Measurements from ENCODE around the gene MTUS2. TPM values are rescaled to one million over a fixed set of nuclear protein-coding genes. Genes with fewer than 3 reads are reported as not detected.

The MTUS2 gene
- total RNA-seq, 2 donors from 2014 or later: not detected

- Mint-ChIP-seq H3K27ac (no peak overlapping the region), H3K4me1 (ENCODE audit: low read depth in 2 of 2) (no peaks in the 10 kb centered on the region), H3K4me3 (no peak overlapping the region), H3K27me3 (no peaks in the 10 kb centered on the region), H3K36me3 (no peaks in the 10 kb centered on the region), H3K9me3 (no peaks in the 10 kb centered on the region)
- DNase-seq (ENCODE audit: low spot score) (no peak), ATAC-seq (no peak)
Observed at GRCh38 chr13:28867564-28867963, 47.4 kb downstream of the MTUS2 start.

DNA sequence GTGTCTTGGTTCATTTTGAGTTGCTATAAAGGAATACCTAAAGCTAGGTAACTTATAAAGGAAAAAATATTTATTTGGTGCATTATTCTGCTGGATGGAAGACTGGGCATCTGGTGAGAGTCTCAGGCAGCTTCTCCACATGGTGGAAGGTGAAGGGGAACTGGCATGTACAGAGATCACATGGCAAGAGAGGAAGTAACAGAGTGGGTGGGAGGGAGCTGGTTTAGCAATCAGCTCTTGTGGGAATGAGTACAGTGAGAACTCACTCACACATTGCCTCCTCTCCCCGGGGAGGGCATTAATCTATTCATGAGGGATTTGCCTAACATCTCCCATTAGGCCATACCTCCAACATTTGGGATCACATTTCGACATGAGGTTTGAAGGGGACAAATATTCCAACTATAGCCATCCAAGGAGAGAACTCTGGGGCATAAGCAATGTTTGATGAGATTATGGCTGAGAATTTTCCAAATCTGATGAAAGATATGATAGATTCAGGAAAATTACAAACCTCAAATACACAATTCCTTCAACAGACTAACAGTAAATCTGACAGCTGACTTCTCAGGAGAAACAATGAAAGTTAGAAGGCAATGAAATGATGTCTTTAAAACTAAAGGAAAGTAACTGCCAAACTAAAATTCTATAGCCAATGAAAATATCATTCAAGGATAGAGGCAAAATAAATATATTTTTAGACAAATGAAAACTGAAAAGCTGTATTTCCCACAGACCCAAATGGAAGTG, 52.5 kb downstream of the MTUS2 start:
- Mint-ChIP-seq H3K4me1 (ENCODE audit: low read depth in 2 of 2) (no peaks in the 10 kb centered on the region), H3K36me3 (no peaks in the 10 kb centered on the region), H3K27ac (no peak overlapping the region), H3K9me3 (no peaks in the 10 kb centered on the region), H3K4me3 (no peak overlapping the region), H3K27me3 (no peaks in the 10 kb centered on the region)
- ATAC-seq (no peak), DNase-seq (ENCODE audit: low spot score) (no peak)

DNA sequence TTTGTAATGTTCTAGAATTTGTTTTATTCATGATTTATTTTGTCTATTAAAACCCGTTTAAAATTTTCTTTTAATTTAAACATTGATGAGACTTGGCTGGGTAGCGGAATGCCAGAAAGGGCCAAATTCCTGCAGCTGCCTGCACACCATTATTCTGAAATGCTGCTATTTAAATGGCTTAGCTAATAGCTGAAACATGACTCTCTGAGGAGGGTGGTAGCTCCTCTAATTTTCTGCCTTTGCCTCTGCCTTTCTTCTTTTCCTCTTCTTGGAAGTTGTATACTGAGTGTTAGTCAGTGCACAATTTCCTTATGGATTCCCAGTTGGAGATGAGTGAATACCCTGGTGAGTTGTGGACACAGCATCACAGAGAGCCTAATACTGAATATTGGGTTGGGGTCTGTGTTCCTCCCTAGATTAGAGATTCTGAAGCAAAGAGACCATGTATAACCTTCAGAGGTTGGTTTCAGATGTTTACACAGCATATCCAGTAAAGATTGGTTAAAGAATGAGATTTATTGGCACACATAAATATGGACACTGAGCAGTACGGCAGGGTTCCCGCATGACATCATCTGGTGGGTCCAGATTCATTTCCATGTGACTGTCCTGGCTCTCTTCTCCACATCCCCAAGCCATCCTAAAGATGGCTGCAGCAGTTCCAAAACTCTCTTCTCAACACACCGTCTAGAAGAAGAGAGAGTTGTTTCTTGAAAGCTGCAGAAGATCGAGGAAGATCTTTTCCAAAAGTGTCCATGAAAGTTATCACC, 55.9 kb downstream of the MTUS2 start:
- Mint-ChIP-seq H3K4me3 (no peak overlapping the region), H3K36me3 (no peaks in the 10 kb centered on the region), H3K9me3 (peaks cover 8% of the 10 kb centered on the region), H3K27me3 (no peaks in the 10 kb centered on the region), H3K27ac (no peak overlapping the region), H3K4me1 (ENCODE audit: low read depth in 2 of 2) (no peaks in the 10 kb centered on the region)
- ATAC-seq (no peak), DNase-seq (ENCODE audit: low spot score) (no peak)

- peaks cover 8% of the 10 kb centered on the region for H3K9me3 Mint-ChIP-seq
- H3K4me1 Mint-ChIP-seq (ENCODE audit: low read depth in 2 of 2): no peaks in the 10 kb centered on the region
- no peak overlapping the region for H3K27ac Mint-ChIP-seq
- no peaks in the 10 kb centered on the region for H3K36me3 Mint-ChIP-seq
- ATAC-seq (no peak), DNase-seq (ENCODE audit: low spot score) (no peak)
- no peaks in the 10 kb centered on the region for H3K27me3 Mint-ChIP-seq
- no peak overlapping the region for H3K4me3 Mint-ChIP-seq
Observed at GRCh38 chr13:28877408-28877807, 57.3 kb downstream of the MTUS2 start.

DNA sequence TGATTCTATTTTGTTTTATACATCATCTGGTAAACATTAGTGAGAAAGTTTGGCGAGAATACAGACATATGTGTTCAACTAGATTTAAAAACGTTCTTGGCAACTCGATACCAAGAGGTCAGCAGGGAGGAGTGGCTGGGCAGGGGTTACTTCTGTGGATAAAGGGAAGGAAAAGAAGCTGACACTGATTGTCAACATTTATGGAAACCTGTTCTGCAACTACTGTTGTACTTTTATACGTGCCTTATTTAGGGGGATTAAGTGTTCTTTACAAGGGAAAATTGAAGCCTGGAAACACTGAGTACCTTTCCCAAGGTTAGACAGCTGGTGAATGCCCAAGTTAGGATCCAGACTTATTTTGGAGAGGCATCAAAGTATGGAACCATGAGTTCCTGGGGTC, 65.0 kb downstream of the MTUS2 start:
- Mint-ChIP-seq H3K4me1 (ENCODE audit: low read depth in 2 of 2) (no peaks in the 10 kb centered on the region), H3K27ac (no peak overlapping the region), H3K4me3 (no peak overlapping the region), H3K9me3 (no peaks in the 10 kb centered on the region), H3K27me3 (no peaks in the 10 kb centered on the region), H3K36me3 (no peaks in the 10 kb centered on the region)
- ATAC-seq (no peak), DNase-seq (ENCODE audit: low spot score) (no peak)

DNA sequence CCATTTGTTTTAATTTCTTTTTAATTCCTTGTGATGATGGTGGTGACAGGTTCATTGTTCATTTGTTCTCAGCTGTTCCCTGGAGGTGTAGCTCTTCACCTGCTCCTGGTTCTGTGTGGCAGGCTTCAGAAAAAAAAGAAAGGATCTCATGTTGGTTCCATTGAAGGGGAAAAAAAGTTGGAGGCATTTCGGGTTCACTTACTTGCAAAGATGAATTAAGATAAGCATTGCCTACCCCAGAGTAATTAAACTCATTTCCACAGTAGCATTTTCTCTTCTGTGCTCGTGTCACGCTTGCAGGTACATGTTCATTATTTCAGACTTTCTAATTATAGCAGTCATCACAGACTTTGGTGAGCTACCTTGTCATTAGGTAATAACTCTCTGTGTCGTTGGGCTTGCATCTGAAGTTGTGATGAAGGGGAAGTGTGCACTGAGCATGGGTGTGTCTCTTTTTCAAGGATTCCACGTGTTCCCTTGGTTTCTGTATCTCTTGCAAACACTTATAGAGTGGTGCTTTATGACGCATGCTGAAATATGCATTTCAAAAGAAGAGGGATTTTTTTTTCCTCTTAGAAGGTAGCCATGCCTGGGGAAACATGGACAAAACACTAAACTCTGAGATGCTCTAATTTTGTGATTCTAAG, 69.1 kb downstream of the MTUS2 start:
- Mint-ChIP-seq H3K9me3 (no peaks in the 10 kb centered on the region), H3K27ac (no peak overlapping the region), H3K27me3 (no peaks in the 10 kb centered on the region), H3K36me3 (no peaks in the 10 kb centered on the region), H3K4me1 (ENCODE audit: low read depth in 2 of 2) (no peaks in the 10 kb centered on the region), H3K4me3 (no peak overlapping the region)
- DNase-seq (ENCODE audit: low spot score) (no peak), ATAC-seq (no peak)

DNA sequence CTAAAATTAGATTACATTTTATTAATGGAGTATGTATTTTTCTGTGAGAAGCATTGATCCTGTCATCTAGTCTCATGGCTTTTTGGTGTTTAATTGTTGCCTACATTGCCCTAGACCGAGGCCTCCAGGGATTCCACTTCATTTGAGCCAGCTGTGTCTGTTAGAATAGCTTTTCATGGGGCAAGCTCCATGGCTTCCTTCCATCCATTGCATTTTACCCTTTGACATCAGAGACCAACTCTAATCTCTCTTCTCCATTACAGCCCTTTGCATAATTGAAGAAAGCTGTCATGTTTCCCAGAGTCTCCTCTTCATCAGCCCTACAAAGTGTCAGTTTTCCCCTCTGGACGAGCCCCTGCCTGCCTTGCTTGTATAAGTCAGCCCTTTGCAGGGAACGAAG, 70.6 kb downstream of the MTUS2 start:
- Mint-ChIP-seq H3K4me3 (no peak overlapping the region), H3K4me1 (ENCODE audit: low read depth in 2 of 2) (no peaks in the 10 kb centered on the region), H3K9me3 (no peaks in the 10 kb centered on the region), H3K27ac (no peak overlapping the region), H3K36me3 (no peaks in the 10 kb centered on the region), H3K27me3 (no peaks in the 10 kb centered on the region)
- ATAC-seq (no peak), DNase-seq (ENCODE audit: low spot score) (no peak)

- DNase-seq (ENCODE audit: low spot score) (no peak), ATAC-seq (no peak)
- Mint-ChIP-seq H3K36me3 (peaks cover 5% of the 10 kb centered on the region), H3K9me3 (peaks cover 41% of the 10 kb centered on the region), H3K4me1 (ENCODE audit: low read depth in 2 of 2) (no peaks in the 10 kb centered on the region), H3K27ac (no peak overlapping the region), H3K4me3 (no peak overlapping the region), H3K27me3 (no peaks in the 10 kb centered on the region)
Observed at GRCh38 chr13:28918030-28918429, 97.9 kb downstream of the MTUS2 start.

DNA sequence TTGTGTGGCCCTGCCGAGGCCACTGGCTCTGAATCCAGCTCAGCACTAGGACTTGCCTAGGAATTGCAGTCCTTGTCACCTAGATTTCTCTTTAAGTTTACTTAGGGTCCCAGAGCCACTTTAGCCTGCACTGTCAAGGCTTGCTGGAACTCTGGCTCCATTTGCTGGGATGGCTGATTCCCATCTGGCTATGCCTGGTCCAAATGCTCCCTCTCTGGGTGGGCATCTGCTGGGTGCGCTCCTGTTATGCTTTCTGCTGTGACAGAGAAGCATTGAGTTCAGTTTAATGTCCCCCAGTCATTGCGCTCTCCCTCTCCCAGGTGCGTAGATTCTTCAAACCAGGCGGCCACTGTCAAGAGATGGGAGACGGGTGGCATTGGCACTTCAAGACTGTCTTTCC, 102.2 kb downstream of the MTUS2 start:
- Mint-ChIP-seq H3K27ac (no peak overlapping the region), H3K4me3 (no peak overlapping the region), H3K36me3 (peaks cover under 1% of the 10 kb centered on the region), H3K9me3 (peaks cover 17% of the 10 kb centered on the region), H3K27me3 (no peaks in the 10 kb centered on the region), H3K4me1 (ENCODE audit: low read depth in 2 of 2) (no peaks in the 10 kb centered on the region)
- ATAC-seq (no peak), DNase-seq (ENCODE audit: low spot score) (no peak)

- no peak overlapping the region for H3K4me3 Mint-ChIP-seq
- peaks cover 17% of the 10 kb centered on the region for H3K9me3 Mint-ChIP-seq
- no peak for DNase-seq (ENCODE audit: low spot score)
- no peaks in the 10 kb centered on the region for H3K4me1 Mint-ChIP-seq (ENCODE audit: low read depth in 2 of 2)
- H3K27ac Mint-ChIP-seq: no peak overlapping the region
- ATAC-seq: no peak
- H3K36me3 Mint-ChIP-seq: no peaks in the 10 kb centered on the region
- no peaks in the 10 kb centered on the region for H3K27me3 Mint-ChIP-seq
Observed at GRCh38 chr13:28935104-28935503, 115.0 kb downstream of the MTUS2 start.

GRCh38 chr13:28942906-28943305, 122.8 kb downstream of the MTUS2 start:
- H3K36me3 Mint-ChIP-seq: no peaks in the 10 kb centered on the region
- DNase-seq (ENCODE audit: low spot score): no peak
- H3K27me3 Mint-ChIP-seq: no peaks in the 10 kb centered on the region
- H3K27ac Mint-ChIP-seq: no peak overlapping the region
- no peak overlapping the region for H3K4me3 Mint-ChIP-seq
- H3K4me1 Mint-ChIP-seq (ENCODE audit: low read depth in 2 of 2): no peaks in the 10 kb centered on the region
- ATAC-seq: no peak
- no peaks in the 10 kb centered on the region for H3K9me3 Mint-ChIP-seq

- H3K36me3 Mint-ChIP-seq: no peaks in the 10 kb centered on the region
- peaks cover 0 to 7% of the 10 kb centered on the region in 2 donors for H3K27me3 Mint-ChIP-seq
- DNase-seq (ENCODE audit: low spot score) (no peak), ATAC-seq (no peak)
- peaks cover 5% of the 10 kb centered on the region for H3K9me3 Mint-ChIP-seq
- no peak overlapping the region for H3K4me3 Mint-ChIP-seq
- H3K27ac Mint-ChIP-seq: no peak overlapping the region
- no peaks in the 10 kb centered on the region for H3K4me1 Mint-ChIP-seq (ENCODE audit: low read depth in 2 of 2)
Observed at GRCh38 chr13:28953714-28954418, 133.7 kb downstream of the MTUS2 start.

DNA sequence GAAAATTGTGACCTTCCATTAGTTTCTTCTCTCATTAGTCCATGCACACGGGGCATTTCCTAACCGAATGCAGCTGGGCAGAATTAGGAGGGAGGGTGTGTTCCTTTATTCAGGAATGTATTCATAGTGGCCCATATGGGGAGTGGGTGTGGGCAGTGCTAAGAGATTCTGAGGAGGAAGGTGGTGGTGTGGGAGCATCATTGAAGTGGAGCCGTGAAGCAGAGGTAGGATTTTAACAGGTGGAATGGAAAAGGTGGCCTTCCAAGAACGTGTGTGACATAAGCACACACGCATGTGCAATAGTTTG, 134.2 kb downstream of the MTUS2 start:
- no peaks in the 10 kb centered on the region for H3K4me1 Mint-ChIP-seq (ENCODE audit: low read depth in 2 of 2)
- peaks cover 5% of the 10 kb centered on the region for H3K9me3 Mint-ChIP-seq
- ATAC-seq: no peak
- peaks cover 0 to 5% of the 10 kb centered on the region in 2 donors for H3K27me3 Mint-ChIP-seq
- no peaks in the 10 kb centered on the region for H3K36me3 Mint-ChIP-seq
- DNase-seq (ENCODE audit: low spot score): no peak
- no peak overlapping the region for H3K27ac Mint-ChIP-seq
- no peak overlapping the region for H3K4me3 Mint-ChIP-seq

GRCh38 chr13:28954810-28955209, 134.7 kb downstream of the MTUS2 start:
- Mint-ChIP-seq H3K4me1 (ENCODE audit: low read depth in 2 of 2) (no peaks in the 10 kb centered on the region), H3K4me3 (no peak overlapping the region), H3K27me3 (peaks cover 0 to under 1% of the 10 kb centered on the region in 2 donors), H3K36me3 (no peaks in the 10 kb centered on the region), H3K9me3 (peaks cover 5% of the 10 kb centered on the region), H3K27ac (no peak overlapping the region)
- DNase-seq (ENCODE audit: low spot score) (no peak), ATAC-seq (no peak)
